ENCODE data around the gene EN1.

Gene EN1

DNA sequence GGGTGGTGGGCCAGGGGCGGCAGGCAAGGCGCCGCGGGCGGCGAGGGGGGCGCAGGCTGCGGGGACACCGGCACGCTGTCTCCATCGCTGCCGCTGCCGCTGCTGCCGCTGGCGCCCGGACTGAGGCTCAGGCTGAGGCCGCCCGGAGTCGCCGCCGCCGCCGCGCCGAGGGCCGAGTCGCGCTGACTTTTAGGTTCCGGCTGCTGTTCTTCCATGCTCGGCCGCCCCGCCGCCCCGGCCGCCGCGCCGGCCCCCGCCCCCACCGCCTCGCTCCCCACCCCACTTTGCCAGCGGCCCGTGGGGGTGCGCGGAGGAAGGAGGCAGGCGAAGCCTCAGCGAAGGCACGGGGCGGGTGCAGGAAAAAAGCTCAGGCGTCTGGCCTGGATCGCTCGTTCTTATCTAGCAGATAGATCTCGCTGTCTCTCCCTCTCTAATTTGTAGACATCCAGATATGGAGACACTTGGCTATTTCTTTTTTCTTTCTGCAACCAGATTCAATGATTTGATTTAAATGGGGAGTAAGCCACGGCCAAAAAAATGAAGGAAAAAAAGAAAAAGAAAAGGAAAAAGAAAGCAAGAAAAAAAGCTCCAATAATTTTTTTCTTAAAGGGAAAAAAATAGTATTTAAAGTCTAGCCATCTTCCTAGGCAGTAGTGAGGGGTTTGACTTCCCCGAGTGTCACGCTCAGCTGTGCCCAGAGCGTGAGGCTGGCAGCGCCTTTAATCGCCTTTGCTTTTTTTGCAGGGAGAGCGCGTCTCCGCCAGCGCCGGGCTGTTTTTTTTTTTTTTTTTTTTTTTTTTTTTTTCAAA lies at the start of gene EN1:
TSS of gene EN1 (minus strand) at position 696 of the 809 bp plus-strand sequence. CDS start at position 215, 481 bp downstream.
- peak; percentile 3 for DNase-seq (ENCODE audit: low read depth, low spot score)

DNA sequence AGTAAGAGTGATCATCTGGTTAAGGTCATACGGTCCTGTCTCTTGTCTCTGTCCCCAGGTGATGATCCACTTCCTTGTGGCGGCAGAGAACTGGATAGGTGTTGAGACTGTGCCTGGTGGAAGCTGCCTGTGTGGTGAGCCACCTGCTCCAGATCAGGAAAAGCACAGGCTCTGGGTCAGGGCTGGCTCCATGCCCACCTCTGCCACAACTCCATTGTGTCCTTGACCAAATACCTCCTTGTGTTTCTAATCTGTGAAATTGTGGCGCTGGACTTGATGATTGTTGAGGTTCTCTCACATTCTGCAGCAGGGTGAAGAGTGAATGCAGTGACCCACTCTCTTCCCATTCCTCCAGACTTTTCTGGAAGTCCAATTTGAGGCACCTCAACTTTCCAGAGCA lies 45.7 kb upstream of the EN1 start:
- DNase-seq (ENCODE audit: low read depth, low spot score) = no peak

DNA sequence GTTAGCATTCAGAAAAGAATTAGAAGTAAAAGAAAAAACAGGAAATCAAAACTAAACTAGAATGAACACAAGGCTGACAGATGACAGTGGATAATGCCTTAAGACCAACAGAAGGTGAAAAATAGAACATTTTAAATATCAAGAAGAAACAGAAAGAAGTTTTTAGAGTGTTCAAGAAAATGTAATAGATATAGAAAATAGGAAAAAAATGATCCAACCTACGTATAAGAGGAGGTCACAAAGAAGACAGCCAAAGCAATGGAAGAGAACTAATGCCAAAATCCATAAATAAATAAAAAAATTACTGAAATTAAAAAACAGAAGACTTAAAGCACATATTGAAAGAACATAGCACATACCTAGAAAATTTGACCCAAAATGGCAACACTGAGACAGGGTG lies 42.5 kb upstream of the EN1 start:
- DNase-seq (ENCODE audit: low read depth, low spot score) = no peak

GRCh38 chr2:118883792-118884191 lies 36.3 kb upstream of the EN1 start:
- DNase-seq (ENCODE audit: low read depth, low spot score) = no peak

DNA sequence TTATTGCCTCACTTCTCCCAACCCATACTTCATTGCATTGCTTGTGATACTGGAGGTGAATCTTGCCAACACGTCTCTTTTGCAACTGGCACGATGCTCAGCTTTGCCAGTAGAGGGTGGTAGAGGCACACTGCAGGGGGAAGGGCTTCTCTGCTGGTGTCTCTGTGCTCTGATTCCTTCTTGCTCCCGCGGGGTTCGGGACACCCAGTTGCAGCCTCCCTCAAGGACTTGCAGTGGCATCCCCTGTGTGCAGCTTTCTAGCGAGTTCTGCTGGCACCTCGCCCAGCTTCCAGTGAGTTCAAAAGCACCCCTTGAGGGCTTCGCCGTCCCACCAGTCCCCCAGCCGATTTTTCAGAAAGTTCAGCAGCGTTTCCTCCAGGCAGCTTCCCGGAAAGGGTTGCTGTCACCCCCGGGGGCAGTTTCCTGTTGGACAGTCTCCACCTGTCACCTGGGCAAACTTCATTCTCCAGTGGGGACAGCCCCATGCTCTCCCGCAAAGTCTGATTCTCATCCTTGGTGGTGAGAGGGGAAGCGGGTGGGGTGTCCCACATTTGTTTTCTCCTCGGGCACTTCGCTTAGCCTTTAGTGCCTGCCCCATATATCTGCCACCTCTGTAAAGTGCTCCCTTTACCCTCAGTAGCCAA lies 35.4 kb upstream of the EN1 start:
- peak; percentile 80 for DNase-seq (ENCODE audit: low read depth, low spot score)

GRCh38 chr2:118881490-118882129 lies 34.2 kb upstream of the EN1 start:
- DNase-seq (ENCODE audit: low read depth, low spot score) = peak; percentile 92

DNA sequence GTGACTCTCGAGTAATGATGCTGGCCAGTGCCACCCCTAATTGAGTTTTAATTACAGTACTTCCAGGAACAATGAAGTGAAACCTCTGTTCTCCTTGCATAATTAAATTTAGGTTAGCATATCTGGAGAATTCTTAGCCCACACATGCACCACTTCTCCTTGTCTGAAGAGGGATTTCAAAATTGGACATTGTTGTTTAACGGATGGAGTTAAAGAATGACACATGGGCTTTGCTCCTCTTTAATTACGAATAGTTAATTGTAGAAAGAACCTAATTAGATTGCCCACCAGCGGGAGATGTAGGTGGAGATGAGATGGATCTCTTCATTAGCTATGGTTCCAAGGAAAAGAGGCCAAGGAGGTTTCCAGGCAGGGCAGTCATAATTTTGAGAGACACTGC lies 33.1 kb upstream of the EN1 start:
- DNase-seq (ENCODE audit: low read depth, low spot score) = no peak

DNA sequence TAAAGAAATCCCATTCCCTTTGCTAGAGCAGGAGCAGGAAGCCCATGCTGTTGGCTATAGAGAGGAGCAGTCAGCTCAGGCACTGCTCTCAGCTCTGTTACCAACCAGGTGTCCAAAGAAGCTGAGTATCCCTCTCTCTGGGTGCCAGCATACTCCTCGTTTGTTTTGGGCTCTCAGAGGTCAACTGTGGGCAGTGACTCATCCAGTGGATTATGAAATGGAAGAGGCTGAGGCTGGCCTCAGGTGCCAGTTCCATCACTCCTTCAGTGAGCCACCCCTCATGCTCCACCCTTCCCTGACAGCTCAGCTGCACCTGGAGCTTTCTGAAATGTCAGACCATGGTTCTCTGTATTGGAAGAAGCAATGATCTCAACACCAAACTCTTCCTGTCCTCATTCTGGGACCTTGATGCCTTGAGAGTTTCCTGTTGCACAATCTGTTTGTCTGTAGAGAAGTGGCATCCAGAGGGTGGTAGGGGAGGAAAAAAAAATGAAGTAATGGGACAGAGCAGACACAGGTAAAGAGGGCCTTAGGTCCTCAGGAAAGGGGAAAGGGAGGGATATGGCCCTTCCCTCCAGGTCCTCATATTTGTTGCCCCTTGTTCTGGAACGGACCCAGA lies 31.2 kb upstream of the EN1 start:
- DNase-seq (ENCODE audit: low read depth, low spot score) = no peak

DNA sequence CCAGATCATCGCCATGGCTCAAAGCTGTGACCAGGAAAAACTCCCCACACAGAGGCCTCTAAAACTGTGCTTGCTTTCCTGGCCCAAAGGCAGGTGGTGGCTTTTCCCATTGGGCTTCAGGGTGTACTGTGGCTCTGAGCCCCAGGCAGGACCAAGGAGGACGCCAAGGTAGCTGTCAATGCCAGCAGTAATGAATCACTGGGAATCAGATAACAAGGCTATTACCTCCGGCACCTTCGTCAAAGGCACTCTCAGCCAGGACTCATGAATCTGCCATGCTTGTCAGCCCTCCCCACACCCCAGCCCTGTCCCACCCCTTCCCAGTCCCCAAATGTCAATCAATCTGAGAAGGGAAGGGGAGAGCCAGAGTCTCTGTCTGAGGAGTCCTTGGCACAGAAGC lies 27.9 kb upstream of the EN1 start:
- no peak for DNase-seq (ENCODE audit: low read depth, low spot score)

GRCh38 chr2:118874324-118874723 lies 26.9 kb upstream of the EN1 start:
- DNase-seq (ENCODE audit: low read depth, low spot score) = no peak

DNA sequence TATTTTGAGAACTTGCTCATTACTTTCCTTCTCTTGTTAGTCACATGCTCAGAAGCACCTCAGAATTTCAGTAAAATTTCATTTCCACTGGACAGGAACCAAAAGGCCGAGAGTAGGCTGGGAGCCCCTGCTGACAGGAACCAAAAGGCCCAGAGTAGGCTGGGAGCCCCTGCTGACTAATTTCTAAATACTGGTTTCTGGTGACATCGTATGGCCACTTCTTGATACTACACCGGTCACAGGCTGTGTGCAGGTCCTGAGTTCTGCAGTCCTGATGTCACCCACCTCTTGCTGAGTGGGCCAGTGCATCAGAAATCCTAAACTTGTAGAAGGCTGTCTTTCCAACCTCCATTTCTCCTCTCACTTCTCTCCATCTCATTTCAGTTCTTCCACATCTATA lies 17.7 kb upstream of the EN1 start:
- peak; percentile 72 for DNase-seq (ENCODE audit: low read depth, low spot score)

DNA sequence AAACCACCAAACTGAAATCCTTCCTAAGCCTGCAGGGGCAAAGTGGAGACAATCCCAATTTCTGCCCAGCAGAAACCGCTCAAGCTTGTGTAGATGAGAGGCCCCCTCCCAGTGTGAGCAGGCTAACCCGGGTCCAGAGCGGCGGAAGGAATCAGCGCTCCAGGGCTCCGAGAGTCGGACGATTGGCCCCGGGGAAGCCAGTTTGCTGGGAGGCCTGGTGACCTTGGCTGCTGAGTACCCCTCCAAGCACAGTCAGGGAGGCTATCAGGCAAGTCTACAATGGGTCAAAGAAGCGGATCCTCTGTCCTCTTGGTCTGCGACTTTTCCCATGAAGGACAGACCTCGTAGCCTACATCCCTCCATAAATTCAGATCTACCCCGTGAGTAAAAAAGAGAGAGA lies 16.8 kb upstream of the EN1 start:
- no peak for DNase-seq (ENCODE audit: low read depth, low spot score)

GRCh38 chr2:118861731-118862130 lies 14.3 kb upstream of the EN1 start:
- no peak for DNase-seq (ENCODE audit: low read depth, low spot score)

- DNase-seq (ENCODE audit: low read depth, low spot score) = peak; percentile 60
Measured at GRCh38 chr2:118861242-118861641, 13.8 kb upstream of the EN1 start.

GRCh38 chr2:118860506-118860905 lies 13.1 kb upstream of the EN1 start:
- no peak for DNase-seq (ENCODE audit: low read depth, low spot score)

- DNase-seq (ENCODE audit: low read depth, low spot score) = no peak
Measured at GRCh38 chr2:118859157-118859770, 11.8 kb upstream of the EN1 start.

DNA sequence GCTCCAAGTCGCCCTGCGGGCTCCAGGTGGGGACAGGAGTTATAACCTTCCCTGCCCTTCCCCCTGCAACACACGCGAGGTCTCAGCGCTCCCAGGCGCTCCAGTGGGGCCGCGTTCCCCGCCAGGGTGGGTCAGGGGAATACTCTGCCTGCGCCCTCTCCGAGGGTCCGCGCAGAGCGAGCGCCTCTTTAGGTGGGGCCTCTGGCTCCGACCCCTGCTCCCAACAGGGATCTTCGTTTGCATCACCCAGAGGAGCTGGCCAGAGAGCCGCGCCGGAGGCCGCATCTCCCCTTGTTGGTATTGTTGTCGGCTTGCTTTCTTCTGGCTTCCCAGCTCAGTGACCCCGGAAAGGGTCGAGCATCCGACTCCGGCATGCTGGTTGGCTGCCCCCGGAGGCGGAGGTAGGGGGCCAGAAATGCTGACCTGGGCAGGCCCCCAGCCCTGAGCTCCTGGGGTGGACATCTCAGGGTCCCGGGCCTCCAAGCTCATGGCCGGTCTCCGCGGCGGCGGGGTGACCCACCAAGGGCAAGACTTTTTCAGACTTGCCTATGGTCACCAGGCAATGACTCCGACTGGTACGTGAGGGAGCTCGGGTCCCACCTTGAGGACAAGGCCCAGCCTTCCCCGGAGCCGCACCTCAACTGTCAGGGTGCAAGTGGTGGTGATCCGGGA lies 11.2 kb upstream of the EN1 start:
- DNase-seq (ENCODE audit: low read depth, low spot score) = peak; percentile 42

- peak; percentile 40 for DNase-seq (ENCODE audit: low read depth, low spot score)
Measured at GRCh38 chr2:118857677-118858484, 10.4 kb upstream of the EN1 start.

DNA sequence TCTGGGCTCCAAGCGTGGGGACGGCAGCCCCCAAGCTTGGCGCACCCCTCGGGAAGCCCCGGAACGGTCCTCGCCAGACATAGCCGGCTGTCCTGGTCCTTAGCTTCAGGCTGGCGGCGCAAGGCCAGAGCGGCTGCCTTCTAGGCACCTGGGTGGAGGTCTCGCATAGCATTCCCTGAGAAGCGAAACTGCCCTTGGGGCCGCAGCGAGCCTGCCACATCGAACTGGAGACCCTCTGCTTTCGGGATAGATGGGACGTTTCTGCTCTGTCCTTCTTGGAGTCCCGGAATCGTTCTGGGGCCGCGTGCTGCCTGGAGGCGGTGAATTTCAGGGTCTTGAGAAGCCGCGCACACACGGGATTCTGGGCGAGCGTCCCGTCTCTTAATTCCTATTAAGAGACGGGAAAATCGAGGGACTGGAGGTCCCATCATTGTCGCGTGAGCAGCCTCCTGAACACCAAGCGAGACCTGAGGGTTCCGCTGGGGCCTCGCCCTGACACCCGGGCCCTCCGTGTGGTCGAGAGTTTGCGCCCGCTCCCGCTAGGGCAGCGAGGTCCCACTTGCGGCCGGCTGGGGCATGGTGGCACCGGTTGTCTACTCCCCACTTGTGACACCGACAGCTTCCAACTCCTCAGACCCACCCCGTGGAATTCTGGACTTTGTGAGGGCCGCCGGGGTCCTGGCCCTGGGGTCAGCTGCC lies 9.7 kb upstream of the EN1 start:
- DNase-seq (ENCODE audit: low read depth, low spot score) = peak; percentile 51
